NCI-H510A (cell line): ENCODE data around the gene CELSR1.
"Not testable (repeated sequence)": the region's sequence is repeated elsewhere in the genome, so short reads cannot be mapped to it uniquely, and the experiment has no call there.

Experiments used
- DNase-seq: peaks from one replicate; lab custom pipeline; 2025; lab: John Stamatoyannopoulos, UW

Gene CELSR1

DNA sequence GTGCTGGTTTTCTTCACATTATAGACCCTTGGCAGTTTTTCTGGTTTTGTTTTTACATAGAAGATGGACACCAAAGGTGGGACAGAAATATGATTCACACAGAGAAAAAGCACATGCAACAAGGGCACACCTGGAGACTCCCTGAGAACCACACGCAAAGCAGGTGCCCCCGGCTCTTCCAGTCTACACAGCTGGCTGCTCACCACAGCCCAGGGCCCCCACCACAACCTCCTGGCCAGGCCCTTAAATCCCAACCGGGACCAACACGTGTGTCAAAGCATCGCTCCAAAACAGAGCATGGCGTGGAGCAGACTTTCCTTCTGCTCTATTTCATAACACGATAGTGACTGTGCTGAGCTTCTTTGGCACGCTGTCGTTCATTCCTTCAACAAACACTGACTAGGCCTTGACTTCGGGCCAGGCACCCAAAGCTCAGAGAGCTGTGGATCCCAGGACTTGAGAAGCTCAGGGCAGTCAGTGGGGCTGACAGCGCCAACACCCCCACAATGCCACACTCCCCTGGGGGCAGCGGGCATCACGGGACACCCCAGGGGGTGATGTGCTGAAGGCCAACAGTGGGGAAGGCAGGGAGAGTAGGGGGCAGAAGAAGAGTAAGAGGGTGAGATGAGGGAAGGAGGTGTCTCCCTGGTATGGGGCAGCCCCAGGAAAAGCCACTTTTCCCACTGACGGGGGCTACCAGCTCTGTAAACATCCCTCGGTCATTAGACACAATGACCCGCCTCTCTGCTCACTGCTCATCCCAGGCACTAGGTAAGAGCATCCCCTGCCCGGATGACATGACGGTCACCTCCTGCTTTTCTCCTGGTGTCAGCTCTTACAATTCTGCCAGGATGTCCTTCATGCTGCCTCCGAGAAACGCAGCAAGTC is 26.0 kb downstream of the CELSR1 start:
- DNase-seq = no peak

GRCh38 chr22:46509416-46510089 is 27.9 kb downstream of the CELSR1 start:
- no peak for DNase-seq

DNA sequence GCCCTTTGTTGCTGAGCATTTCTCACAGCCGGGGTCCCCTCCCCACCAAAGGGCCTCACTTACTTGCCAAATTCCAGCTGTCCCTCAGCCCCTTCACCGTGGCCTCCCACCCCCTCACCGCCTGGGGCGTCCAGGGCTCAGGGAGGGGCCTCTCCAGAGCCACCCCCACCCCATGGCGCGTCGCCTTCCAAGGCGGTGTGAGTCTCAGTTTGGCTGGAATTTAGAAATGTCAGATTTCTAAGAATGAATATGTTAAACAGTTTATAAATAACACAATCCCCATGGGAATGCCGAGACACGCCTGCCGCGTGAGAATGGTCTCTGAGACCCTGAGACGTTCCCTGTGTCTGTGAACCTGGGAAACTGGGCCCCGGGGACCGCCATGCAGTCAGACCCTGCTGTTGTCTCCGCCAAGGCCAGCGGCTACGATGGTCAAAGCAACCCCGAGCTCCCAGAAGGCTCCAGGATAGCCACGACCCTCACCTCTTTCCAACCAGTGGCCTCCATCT is 28.9 kb downstream of the CELSR1 start:
- DNase-seq = no peak

- no peak for DNase-seq
Observed at GRCh38 chr22:46507451-46508425, 29.7 kb downstream of the CELSR1 start.

DNA sequence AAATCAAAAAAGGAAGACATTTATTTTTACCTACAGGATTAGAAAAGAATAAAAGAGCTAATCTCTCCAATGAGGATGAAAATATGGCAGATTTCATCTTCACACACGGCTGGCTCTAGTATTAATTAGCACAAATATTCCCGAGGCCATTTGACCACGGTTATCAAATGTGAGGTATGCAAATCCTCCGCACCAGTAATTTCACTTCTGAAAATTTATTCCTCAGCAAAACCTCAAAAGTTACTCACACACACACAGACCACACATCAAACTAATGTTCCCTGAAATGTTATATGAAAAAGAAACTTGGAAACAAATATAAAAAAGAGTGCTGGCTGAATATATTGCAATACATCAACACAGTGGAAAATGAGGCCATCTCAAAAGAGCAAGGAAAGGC is 32.8 kb downstream of the CELSR1 start:
- no peak for DNase-seq

- no peak for DNase-seq
Observed at GRCh38 chr22:46502440-46503175, 34.8 kb downstream of the CELSR1 start.

GRCh38 chr22:46501701-46502100 is 35.7 kb downstream of the CELSR1 start:
- no peak for DNase-seq

DNA sequence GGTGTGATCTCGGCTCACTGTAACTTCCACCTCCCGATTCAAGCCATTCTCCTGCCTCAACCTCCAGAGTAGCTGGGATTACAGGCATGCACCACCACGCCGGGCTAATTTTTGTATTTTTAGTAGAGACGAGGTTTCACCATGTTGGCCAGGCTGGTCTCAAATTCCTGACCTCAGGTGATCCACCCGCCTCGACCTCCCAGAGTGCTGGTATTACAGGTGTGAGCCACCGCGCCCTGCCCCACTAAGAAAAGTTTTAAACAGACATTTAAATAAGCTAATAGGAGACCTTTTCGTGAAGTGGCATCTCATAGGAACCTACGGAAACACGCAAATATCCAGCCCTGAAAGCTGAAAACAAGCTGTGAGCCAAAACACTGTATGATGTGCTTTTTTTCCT is 36.2 kb downstream of the CELSR1 start:
- DNase-seq = not testable (repeated sequence)

GRCh38 chr22:46500201-46500600 is 37.2 kb downstream of the CELSR1 start:
- DNase-seq = no peak

DNA sequence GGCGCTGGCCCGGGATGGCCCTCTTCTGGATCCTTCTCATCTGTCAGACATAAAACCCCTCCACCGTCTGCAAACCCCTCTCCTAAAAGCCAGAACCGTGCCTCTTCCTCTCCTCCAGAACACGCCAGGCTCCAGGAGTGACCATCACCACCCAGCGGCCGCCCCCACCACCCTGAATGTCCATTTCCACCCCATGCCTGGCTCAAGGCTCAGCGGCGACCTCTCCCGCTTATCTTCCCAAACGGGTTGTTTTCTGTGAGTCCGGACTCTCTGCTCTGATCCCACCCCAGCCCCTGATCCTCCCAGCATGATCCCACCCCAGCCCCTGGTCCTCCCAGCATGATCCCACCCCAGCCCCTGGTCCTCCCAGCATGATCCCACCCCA is 37.6 kb downstream of the CELSR1 start:
- DNase-seq = no peak

GRCh38 chr22:46491946-46492345 is 45.5 kb downstream of the CELSR1 start:
- no peak for DNase-seq

GRCh38 chr22:46490538-46490937 is 46.9 kb downstream of the CELSR1 start:
- DNase-seq = no peak

DNA sequence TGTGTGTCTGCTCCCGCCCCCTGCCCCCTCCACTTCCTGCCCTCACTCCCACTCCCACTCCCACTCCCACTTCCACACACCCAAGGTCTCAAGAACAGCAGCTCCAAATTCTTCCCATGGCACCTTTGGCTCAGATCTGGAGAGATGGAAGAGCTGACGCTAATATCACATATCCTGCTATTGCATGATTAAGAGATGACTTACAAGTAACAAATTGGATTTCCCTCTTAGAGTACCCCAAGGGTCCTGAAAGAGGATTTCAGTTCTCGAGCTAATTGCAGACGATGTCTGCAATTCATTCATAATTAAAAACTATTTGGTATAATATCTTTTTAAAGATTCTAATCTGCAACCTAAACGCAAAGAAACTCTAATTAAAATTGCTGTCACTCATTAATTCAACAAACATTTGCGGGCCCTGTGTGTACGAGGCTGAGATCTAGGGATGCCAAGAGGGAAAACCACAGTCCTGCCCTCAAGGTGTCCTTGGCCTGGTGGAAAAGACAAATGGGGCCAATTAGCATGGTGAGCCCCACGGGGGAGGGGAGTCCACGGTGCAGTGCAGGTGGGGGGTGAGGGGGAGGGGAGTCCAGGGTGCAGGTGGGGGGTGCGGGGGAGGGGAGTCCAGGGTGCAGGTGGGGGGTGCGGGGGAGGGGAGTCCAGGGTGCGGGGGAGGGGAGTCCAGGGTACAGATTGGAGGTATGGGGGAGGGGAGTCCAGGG is 50.3 kb downstream of the CELSR1 start:
- no peak for DNase-seq

GRCh38 chr22:46484861-46485595 is 52.4 kb downstream of the CELSR1 start:
- DNase-seq = no peak

DNA sequence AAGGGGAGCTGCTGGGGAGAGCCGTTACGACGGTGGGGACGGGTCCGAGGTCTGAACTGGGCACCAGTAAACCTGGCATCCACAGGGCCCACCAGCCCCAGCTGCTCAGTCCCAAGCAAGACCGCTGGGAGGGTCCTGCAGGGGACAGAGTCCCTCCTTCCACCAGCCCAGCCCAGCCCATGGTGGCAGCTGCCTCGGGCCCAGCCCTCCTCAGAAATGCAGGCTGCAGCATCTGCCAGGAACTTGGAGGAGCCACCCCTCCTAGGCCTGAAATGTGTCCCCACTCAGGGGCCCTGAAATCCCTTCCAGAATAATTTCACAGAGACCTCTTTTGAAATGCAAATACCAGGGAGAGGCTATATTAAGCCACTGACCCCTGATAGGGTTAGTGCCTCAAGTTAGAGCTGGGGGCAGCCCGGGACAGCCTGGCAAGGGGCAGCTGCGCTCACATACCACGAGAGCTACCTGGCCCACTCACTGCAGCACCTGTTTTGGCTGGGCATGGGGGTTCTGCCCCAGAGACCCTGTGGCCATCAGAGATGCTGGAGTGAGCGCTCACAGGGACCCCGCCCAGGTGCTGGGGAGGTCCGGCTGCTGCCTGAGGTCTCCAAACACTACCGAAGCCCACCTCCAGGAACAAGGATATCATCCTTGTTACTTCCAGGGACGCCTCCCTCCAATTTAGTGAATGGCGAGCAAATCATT is 53.1 kb downstream of the CELSR1 start:
- no peak for DNase-seq

- no peak for DNase-seq
Observed at GRCh38 chr22:46483353-46483752, 54.1 kb downstream of the CELSR1 start.

GRCh38 chr22:46482056-46482675 is 55.3 kb downstream of the CELSR1 start:
- DNase-seq = no peak

- no peak for DNase-seq
Observed at GRCh38 chr22:46481386-46481785, 56.0 kb downstream of the CELSR1 start.

- DNase-seq = no peak
Observed at GRCh38 chr22:46480396-46480795, 57.0 kb downstream of the CELSR1 start.
